LNCaP clone FGC (cell line): ENCODE results near the gene TPPP2.

Experiments used
- DNase-seq: peaks from one replicate; pipeline ENCODE4 v3.0.0-alpha.2; 2011; ENCODE audit warnings: low read depth
- H3K4me3 ChIP-seq: 2 replicates; pipeline ENCODE4 v1.5.1; 2011; ENCODE audit warnings: mild to moderate bottlenecking, low read depth, low read length, control low read depth
- TF ChIP-seq, protein P1 (sequence below): IDR thresholded peaks from 2 replicates; pipeline ENCODE4 v1.5.1; 2012; ENCODE audit warnings: mild to moderate bottlenecking; ENCODE audit not compliant: control insufficient read depth, insufficient read depth; ENCODE audit errors: extremely low read depth

TPPP2 gene

DNA sequence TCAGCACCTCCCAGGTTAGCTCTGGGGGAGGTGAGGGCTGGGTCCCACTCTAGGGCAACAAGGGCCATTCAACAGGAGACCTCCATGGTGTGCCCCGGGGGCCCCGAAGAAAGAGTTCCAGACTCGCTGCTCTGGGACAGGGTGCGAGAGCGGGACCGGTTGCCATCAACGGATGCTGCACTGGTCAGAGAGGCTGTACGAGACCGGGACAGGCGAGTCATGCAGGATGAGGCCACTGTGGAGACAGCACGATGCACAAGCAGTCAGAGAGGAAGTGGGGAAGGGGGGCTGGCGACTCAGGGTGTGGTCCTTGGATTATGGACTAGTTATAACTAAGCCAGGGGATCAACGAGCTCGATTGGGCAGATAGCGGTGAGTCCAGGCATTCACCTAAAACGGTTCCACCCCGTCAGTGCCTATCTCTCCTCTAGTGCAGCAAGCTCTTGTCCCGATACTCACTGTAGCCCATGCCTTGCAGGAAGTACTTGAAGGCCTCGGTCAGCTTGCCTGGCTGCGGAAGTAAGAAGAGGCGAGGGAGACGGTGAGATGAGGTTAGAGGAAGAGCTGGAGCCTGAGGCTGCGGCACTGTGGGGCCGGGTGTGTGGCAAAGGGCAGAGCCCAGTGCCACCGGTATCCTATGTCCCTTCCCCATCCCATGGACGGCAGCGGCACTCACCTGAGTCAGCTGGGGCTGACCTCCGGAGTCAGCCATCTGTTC lies 12.3 kb upstream of the TPPP2 start:
- no peak for DNase-seq
- H3K4me3 ChIP-seq = no peak overlapping the region
- TF ChIP-seq, protein P1, sequence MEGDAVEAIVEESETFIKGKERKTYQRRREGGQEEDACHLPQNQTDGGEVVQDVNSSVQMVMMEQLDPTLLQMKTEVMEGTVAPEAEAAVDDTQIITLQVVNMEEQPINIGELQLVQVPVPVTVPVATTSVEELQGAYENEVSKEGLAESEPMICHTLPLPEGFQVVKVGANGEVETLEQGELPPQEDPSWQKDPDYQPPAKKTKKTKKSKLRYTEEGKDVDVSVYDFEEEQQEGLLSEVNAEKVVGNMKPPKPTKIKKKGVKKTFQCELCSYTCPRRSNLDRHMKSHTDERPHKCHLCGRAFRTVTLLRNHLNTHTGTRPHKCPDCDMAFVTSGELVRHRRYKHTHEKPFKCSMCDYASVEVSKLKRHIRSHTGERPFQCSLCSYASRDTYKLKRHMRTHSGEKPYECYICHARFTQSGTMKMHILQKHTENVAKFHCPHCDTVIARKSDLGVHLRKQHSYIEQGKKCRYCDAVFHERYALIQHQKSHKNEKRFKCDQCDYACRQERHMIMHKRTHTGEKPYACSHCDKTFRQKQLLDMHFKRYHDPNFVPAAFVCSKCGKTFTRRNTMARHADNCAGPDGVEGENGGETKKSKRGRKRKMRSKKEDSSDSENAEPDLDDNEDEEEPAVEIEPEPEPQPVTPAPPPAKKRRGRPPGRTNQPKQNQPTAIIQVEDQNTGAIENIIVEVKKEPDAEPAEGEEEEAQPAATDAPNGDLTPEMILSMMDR = no peak

DNA sequence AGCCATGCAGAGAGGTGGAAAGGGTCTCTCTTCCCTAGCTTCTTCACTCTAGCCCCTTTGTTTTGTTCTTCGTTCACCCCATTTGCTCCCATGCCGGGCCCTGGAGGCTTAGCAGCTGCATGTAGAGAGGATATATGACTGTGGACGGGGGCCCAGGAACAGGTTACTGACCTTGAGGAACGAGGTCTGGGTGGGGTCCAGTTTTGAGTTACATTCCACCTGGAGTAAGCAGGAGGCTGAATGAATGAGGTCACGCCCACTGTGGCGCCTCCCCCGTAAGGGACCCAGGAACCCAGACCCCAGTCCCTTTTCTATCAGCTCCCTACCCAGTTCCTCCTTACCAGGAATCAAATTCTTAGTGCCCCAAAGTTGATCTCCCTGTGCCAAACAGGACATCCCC lies 11.7 kb upstream of the TPPP2 start:
- TF ChIP-seq, protein P1 = no peak
- no peak for DNase-seq
- H3K4me3 ChIP-seq = no peak overlapping the region

DNA sequence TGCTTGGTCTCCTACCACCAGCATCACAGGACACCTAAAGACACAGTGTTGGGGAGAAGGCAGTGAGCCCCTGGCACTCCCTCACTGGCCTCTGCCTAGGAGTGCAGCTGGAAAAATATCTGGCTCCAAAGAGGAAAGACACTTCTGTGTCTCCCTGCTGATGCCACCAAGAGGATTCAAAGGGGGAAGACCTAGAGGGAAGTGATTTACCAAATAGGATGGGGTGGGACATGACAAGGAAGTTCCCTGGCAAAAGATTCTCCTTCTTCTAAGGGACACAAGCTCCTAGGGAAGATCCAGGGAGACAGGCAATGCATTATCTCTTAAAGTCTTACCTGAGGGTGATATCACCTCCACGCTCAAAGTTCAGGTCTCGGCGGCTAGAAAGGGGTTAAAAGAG lies 11.2 kb upstream of the TPPP2 start:
- DNase-seq = no peak
- H3K4me3 ChIP-seq = no peak overlapping the region
- TF ChIP-seq, protein P1 = no peak

DNA sequence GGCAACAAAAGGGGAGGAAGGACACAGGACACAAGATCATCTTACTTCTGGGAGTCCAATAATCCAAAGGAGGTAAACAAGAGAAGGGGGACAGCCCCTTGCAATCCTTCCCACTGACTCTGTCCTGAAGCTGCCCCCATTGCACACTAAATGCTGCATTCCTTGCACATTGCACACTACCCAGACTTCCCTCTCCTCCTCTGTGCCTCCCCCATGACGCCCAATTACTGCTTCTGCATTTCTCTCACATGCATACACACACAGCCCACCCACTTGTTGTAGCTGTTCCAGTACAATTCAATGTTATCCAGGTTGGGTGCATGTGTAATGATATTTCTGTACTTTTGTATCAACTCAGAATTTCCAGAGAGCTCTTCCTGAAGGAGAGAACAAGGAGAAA lies 10.7 kb upstream of the TPPP2 start:
- no peak overlapping the region for H3K4me3 ChIP-seq
- TF ChIP-seq, protein P1 = no peak
- no peak for DNase-seq

DNA sequence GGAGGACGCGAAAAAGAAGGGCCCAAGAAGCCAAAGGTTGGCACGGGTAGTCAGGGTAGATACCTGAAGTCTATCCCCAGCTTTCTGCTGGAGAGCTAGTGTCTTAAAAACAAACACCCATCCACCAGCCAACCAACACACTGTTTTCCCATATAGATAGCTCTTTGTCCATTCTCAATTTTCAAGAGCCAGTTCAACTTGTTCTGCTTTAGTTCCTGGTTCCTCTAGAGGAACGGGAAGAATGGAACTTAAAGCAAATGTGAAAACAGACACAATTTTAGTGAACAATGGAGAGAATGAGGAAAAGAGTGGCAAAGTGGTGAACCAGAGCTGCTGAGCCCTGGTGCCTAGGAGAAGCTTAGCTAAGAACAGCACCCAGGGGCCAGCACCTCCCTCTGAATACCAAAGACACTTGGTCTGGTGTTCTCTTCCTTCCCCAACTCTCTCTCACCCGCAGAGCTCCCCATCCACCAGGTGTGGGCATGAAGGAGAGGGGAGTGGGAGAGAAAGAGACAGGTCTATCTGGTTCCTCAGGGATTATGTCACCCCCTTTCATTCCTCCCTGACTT lies 9.0 kb upstream of the TPPP2 start:
- H3K4me3 ChIP-seq = no peak overlapping the region
- DNase-seq = no peak
- TF ChIP-seq, protein P1 = no peak

DNA sequence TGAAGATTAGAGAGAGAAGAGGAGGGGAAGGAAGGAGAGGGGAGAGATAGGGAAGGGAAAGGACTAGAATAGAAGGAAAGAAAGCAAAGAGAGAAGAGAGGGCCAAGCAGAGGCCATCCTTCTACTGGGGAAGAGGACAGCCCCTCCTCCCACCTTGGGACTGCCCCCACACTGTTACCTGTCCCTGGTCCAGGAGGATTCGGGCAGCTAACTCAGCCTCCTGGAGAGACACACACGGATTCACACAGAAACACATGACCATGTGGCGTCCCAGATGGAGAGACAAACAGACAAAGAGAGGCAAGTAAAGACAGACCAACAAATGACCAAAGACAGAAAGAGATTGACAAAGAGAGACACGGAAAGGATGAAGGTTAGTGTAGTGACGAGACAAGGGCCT lies 7.3 kb upstream of the TPPP2 start:
- no peak overlapping the region for H3K4me3 ChIP-seq
- no peak for DNase-seq
- TF ChIP-seq, protein P1 = no peak

DNA sequence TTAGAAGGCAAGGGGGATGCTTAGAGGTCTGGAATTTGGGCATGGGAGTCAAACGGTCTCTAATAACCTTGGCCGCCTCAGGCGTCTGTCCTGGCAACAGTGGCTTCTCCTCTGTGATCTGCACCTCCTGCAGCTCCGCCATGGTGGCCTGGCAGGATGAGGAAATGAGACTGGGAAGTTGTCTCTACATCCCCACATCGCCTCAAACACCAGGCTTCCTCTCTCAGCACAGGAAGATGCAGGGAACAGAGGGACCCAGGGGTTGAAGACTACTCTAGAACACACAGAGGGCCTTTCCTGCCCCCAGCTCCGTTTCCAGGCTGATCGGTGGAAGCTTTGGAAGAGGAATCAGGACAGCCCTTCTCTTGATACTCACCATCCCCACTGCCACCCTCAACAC lies 6.8 kb upstream of the TPPP2 start:
- TF ChIP-seq, protein P1 = no peak
- DNase-seq = no peak
- no peak overlapping the region for H3K4me3 ChIP-seq
